Glomerular endothelial cell (primary cell): ENCODE measurements around the gene ATP5F1D. TPM values are rescaled to one million over a fixed set of nuclear protein-coding genes. Genes with fewer than 3 reads are reported as not detected.
"Not testable (repeated sequence)": the region's sequence is repeated elsewhere in the genome, so short reads cannot be mapped to it uniquely, and the experiment has no call there.

Experiments
- DNase-seq: peaks from one replicate; pipeline ENCODE4 v3.0.0-alpha.2; 2011; ENCODE audit warnings: low read depth, low spot score; ENCODE audit errors: extremely low read depth
- total RNA-seq: library from RNA; depleted of rRNA; stranded (reverse); fragments of >200 nt; gene quantifications from 2 replicates; pipeline ENCODE4 v1.2.3, GENCODE V29; 2015

Gene ATP5F1D
- total RNA-seq, result 79.0 and 95.6 TPM in 2 replicates

GRCh38 chr19:1241417-1242095, at the start of gene ATP5F1D:
Gene ATP5F1D (plus strand): TSS chr19:1241751. CDS start chr19:1241851, 100 bp downstream.
- no peak for DNase-seq

GRCh38 chr19:1199531-1199930, 42.0 kb upstream of the ATP5F1D start:
- DNase-seq, result no peak

- not testable (repeated sequence) for DNase-seq
Observed at GRCh38 chr19:1200614-1201013, 40.9 kb upstream of the ATP5F1D start.

GRCh38 chr19:1205114-1206099, 36.1 kb upstream of the ATP5F1D start, which contains the start of gene STK11:
Gene STK11 (plus strand): TSS chr19:1205778. CDS start chr19:1206914, 1,136 bp downstream.
- DNase-seq, result peak; percentile 56

GRCh38 chr19:1206150-1206863, 35.2 kb upstream of the ATP5F1D start:
- no peak for DNase-seq

GRCh38 chr19:1206864-1207450, 34.6 kb upstream of the ATP5F1D start:
- DNase-seq, result no peak

GRCh38 chr19:1208830-1209229, 32.7 kb upstream of the ATP5F1D start:
- not testable (repeated sequence) for DNase-seq

- DNase-seq, result no peak
Observed at GRCh38 chr19:1210227-1210538, 31.4 kb upstream of the ATP5F1D start.

GRCh38 chr19:1211494-1212234, 29.9 kb upstream of the ATP5F1D start:
- DNase-seq, result no peak

- DNase-seq, result peak; percentile 68
Observed at GRCh38 chr19:1213391-1214286, 27.9 kb upstream of the ATP5F1D start.

GRCh38 chr19:1214299-1214861, 27.2 kb upstream of the ATP5F1D start:
- DNase-seq, result no peak

- DNase-seq, result no peak
Observed at GRCh38 chr19:1214862-1215731, 26.5 kb upstream of the ATP5F1D start.

- no peak for DNase-seq
Observed at GRCh38 chr19:1216756-1217155, 24.8 kb upstream of the ATP5F1D start.

GRCh38 chr19:1217366-1217765, 24.2 kb upstream of the ATP5F1D start:
- no peak for DNase-seq

- no peak for DNase-seq
Observed at GRCh38 chr19:1218751-1219567, 22.6 kb upstream of the ATP5F1D start.

GRCh38 chr19:1219786-1220476, 21.6 kb upstream of the ATP5F1D start:
- no peak for DNase-seq
